Epithelial cell of esophagus (primary cell): ENCODE data around the gene GSTT4.
A peak's percentile ranks its signal among the peaks of the same experiment; 100 is the strongest.

Experiments used
- DNase-seq: peaks from one replicate; pipeline ENCODE4 v3.0.0; 2010; ENCODE audit warnings: low read depth
- H3K4me3 ChIP-seq: 2 replicates; pipeline ENCODE4 v1.5.1; 2011; ENCODE audit warnings: mild to moderate bottlenecking, low read length, control low read depth
- CTCF ChIP-seq: IDR thresholded peaks from 2 replicates; pipeline ENCODE4 v1.5.1; 2011; ENCODE audit warnings: low read depth, mild to moderate bottlenecking, low read length, control low read depth, inconsistent platforms; ENCODE audit not compliant: insufficient read depth; ENCODE audit errors: missing control alignments

The GSTT4 gene

DNA sequence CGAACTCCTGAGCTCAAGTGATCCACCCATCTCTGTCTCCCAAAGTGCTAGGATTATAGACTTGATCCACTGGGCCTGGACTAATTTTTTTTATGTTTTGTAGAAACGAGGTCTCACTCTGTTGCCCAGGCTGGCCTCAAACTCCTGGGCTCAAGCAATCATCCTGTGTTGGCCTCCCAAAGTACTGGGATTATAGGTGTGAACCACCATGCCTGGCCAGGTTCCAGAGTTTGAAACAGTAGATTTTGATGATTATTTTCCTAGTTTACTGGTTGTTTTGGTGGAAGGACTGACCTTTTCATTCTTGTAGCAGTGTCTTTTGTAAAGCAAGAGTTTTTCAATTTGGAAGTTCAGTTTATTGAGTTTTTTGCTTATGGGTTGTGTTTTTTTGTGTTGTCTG is 20.8 kb upstream of the GSTT4 start:
- no peak overlapping the region for H3K4me3 ChIP-seq
- DNase-seq = no peak
- no peak for TF ChIP-seq CTCF

DNA sequence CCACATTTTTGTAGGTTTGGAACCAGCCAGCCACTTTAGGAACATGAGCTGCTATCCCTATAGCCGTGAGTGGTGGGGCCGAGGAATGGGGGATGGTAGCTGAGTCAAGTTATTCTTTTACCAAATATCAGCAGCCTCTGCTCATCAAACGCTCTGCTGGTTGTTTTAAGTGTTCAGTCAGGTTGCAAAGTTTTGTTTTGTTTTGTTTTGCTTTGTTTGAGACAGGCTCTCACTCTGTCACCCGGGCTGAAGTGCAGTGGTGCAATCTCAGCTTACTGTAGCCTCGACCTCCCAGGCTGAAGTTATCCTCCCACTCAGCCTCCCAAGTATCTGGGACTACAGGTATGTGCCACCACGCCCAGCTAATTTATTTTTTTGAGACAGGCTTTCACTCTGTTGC is 20.2 kb upstream of the GSTT4 start:
- no peak for TF ChIP-seq CTCF
- DNase-seq = no peak
- no peak overlapping the region for H3K4me3 ChIP-seq

GRCh38 chr22:24024354-24024753 is 19.1 kb upstream of the GSTT4 start:
- DNase-seq = no peak
- no peak overlapping the region for H3K4me3 ChIP-seq
- no peak for TF ChIP-seq CTCF

- no peak for DNase-seq
- H3K4me3 ChIP-seq = no peak overlapping the region
- no peak for TF ChIP-seq CTCF
Measured at GRCh38 chr22:24023204-24023789, 18.0 kb upstream of the GSTT4 start.

DNA sequence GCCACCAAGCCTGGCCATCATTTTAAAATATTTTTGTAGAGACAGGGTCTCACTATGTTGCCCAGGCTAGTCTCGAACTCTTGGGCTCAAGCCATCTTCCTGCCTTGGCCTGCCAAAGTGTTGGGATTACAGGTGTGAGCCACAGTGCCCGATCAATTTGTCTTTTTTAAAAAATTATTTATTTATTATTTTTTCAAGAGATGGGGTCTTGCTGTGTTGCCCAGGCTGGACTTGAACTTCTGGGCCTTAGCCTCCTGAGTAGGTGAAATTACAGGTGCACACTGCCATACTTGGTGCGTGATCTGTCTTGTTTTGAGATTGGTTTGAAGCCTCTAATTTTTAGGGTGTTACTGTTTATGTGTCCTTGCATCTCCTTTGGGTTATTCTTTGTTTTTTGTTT is 16.1 kb upstream of the GSTT4 start:
- TF ChIP-seq CTCF = no peak
- no peak for DNase-seq
- no peak overlapping the region for H3K4me3 ChIP-seq

DNA sequence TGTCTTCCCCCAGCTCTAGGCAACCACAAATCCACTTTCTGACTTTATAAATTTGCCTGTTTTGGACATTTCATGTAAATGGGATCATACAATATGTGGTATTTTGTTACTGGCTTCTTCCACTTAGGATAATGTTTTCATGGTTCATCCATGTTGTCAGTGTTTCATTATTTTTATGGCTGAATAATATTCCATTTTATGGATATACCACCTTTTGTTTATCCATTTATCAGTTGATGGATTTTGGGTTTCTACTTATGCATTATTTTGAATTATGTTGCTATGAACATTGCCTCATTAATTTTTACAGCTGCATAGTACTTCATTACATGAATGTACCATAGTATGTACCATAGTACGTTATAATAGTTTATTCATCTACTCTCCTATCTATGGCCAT is 10.9 kb upstream of the GSTT4 start:
- TF ChIP-seq CTCF = no peak
- no peak overlapping the region for H3K4me3 ChIP-seq
- no peak for DNase-seq

DNA sequence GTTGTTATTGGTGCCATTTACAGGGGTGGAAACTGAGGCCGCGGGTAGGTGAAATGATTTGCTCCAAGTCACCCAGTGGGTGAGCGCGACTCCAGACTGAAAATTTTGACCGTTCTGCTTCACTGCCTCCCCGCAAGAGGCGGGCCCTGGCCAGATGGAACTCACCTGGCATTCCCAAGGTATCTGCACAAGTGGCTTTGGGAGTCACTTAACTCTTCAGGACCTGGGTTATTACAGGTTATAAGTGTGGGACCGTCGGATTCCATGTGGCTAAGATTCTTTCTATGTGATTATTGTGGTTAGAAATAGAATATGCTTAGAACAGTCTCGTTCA is 6.4 kb upstream of the GSTT4 start:
- TF ChIP-seq CTCF = no peak
- H3K4me3 ChIP-seq = peak overlapping the region; percentile 94
- peak; percentile 26 for DNase-seq
